Osteoblast (primary cell): ENCODE data around the gene ASCC3. TPM values are rescaled to one million over a fixed set of nuclear protein-coding genes. Genes with fewer than 3 reads are reported as not detected.
A peak's percentile ranks its signal among the peaks of the same experiment; 100 is the strongest.

Experiments
- DNase-seq: peaks from one replicate; pipeline ENCODE4 v3.0.0; 2011; ENCODE audit warnings: low spot score, mixed read lengths; ENCODE audit not compliant: insufficient read length; ENCODE audit errors: missing footprints
- H2AFZ ChIP-seq: 2 replicates; pipeline ENCODE4 v1.6.0; 2011; ENCODE audit warnings: mild to moderate bottlenecking, low read length
- H3K27ac ChIP-seq: 2 replicates; pipeline ENCODE4 v1.5.1; 2011; ENCODE audit warnings: mild to moderate bottlenecking, low read depth, low read length, moderate library complexity
- H3K27me3 ChIP-seq: 2 replicates; pipeline ENCODE4 v1.6.0; 2012; ENCODE audit warnings: mild to moderate bottlenecking, control low read depth, inconsistent platforms, low read length, moderate library complexity; ENCODE audit not compliant: insufficient read depth
- H3K36me3 ChIP-seq: 2 replicates; pipeline ENCODE4 v1.5.1; 2011; ENCODE audit warnings: mild to moderate bottlenecking, low read length, control low read depth, moderate library complexity; ENCODE audit not compliant: insufficient read depth
- H3K4me1 ChIP-seq: 2 replicates; pipeline ENCODE4 v1.5.1; 2011; ENCODE audit warnings: mild to moderate bottlenecking, low read length, control low read depth, moderate library complexity; ENCODE audit not compliant: insufficient read depth
- H3K4me2 ChIP-seq: 2 replicates; pipeline ENCODE4 v1.6.0; 2011; ENCODE audit warnings: mild to moderate bottlenecking, low read length; ENCODE audit not compliant: insufficient read depth
- H3K4me3 ChIP-seq: fragments of 200-600 bp; sonication (generic); 3 replicates; pipeline ENCODE4 v1.5.1; 2012; ENCODE audit warnings: mild to moderate bottlenecking, low read length, inconsistent platforms; ENCODE audit not compliant: insufficient read depth
- H3K79me2 ChIP-seq: 2 replicates; pipeline ENCODE4 v1.6.0; 2012; ENCODE audit warnings: mild to moderate bottlenecking, low read length, control low read depth, inconsistent platforms; ENCODE audit not compliant: insufficient read depth
- H3K9me3 ChIP-seq: 2 replicates; pipeline ENCODE4 v1.5.1; 2011; ENCODE audit warnings: low read depth, low read length, control low read depth
- H4K20me1 ChIP-seq: 2 replicates; pipeline ENCODE4 v1.6.0; 2012; ENCODE audit warnings: mild to moderate bottlenecking, low read length, control low read depth; ENCODE audit not compliant: insufficient read depth
- CTCF ChIP-seq: IDR thresholded peaks from 2 replicates; pipeline ENCODE4 v1.5.1; 2011; ENCODE audit warnings: mild to moderate bottlenecking, low read depth, low read length, moderate library complexity; ENCODE audit errors: extremely low read depth
- total RNA-seq: library from RNA; depleted of rRNA; stranded (reverse); fragments of >200 nt; gene quantifications from 2 replicates; pipeline ENCODE4 v1.2.3, GENCODE V29; 2012

ASCC3 gene
- total RNA-seq, 1 donor = 68.8 TPM

- no peak overlapping the region for H3K27ac ChIP-seq
- peaks cover 4% of the 10 kb centered on the region for H4K20me1 ChIP-seq
- H3K9me3 ChIP-seq = no peaks in the 10 kb centered on the region
- TF ChIP-seq CTCF = no peak
- H3K4me1 ChIP-seq = peaks cover 2% of the 10 kb centered on the region
- H3K4me3 ChIP-seq = no peak overlapping the region
- no peaks in the 10 kb centered on the region for H3K36me3 ChIP-seq
- no peaks in the 10 kb centered on the region for H3K79me2 ChIP-seq
- H3K27me3 ChIP-seq = peaks cover 100% of the 10 kb centered on the region
- DNase-seq = peak; percentile 74
- H2AFZ ChIP-seq = no peak overlapping the region
- no peak overlapping the region for H3K4me2 ChIP-seq
Measured at GRCh38 chr6:100462706-100463629, 418.2 kb downstream of the ASCC3 start.

DNA sequence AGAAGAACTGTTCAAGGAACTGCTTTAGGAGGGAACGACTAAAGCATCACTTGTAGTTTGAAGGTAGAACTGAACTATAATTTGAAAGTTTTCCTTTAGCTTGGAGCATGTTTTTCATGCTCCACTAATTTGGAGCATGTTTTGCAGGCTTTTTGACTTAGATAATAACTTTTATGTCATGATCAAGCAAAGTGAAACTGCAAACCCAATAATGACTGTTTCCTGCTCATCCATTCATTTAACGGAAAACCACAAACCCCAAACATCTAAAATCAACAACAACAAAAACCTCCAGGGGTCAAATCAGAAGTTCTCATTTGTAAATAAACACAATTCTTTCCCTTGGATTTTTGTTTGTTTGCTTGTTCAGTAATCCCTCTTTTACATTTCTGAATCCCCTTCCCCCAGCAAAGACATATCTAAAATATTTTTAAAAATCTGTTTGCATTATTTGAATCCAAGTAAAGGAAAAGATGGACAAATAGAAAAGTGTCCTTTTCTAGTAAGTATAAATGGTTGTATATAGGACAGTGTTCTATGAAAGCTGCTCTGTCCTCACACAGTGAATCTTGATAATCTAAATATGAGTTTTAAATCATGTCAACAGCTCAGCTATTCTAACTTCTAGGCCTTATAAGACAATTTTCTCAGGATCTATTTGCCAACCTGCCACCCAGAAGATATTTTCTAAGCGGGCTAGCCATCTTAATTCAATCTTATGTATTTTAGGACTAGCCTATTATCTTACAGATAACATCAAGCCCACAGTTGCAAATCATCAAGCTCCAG lies 419.0 kb downstream of the ASCC3 start:
- H3K9me3 ChIP-seq = no peaks in the 10 kb centered on the region
- H3K27ac ChIP-seq = no peak overlapping the region
- H3K4me2 ChIP-seq = no peak overlapping the region
- H3K79me2 ChIP-seq = no peaks in the 10 kb centered on the region
- no peak for TF ChIP-seq CTCF
- H2AFZ ChIP-seq = no peak overlapping the region
- H3K36me3 ChIP-seq = no peaks in the 10 kb centered on the region
- peaks cover 2% of the 10 kb centered on the region for H3K4me1 ChIP-seq
- H3K27me3 ChIP-seq = peaks cover 100% of the 10 kb centered on the region
- H4K20me1 ChIP-seq = peaks cover 9% of the 10 kb centered on the region
- no peak overlapping the region for H3K4me3 ChIP-seq
- peak; percentile 86 for DNase-seq

- peak; percentile 65 for DNase-seq
- peaks cover 100% of the 10 kb centered on the region for H3K27me3 ChIP-seq
- TF ChIP-seq CTCF = no peak
- peaks cover 10% of the 10 kb centered on the region for H4K20me1 ChIP-seq
- no peaks in the 10 kb centered on the region for H3K9me3 ChIP-seq
- H3K79me2 ChIP-seq = no peaks in the 10 kb centered on the region
- peak overlapping the region; percentile 29 for H3K4me2 ChIP-seq
- H3K4me1 ChIP-seq = peaks cover 2% of the 10 kb centered on the region
- H2AFZ ChIP-seq = no peak overlapping the region
- H3K36me3 ChIP-seq = no peaks in the 10 kb centered on the region
- H3K27ac ChIP-seq = no peak overlapping the region
- H3K4me3 ChIP-seq = no peak overlapping the region
Measured at GRCh38 chr6:100461278-100461916, 419.7 kb downstream of the ASCC3 start.
